Esophagus muscularis mucosa (tissue), 4 donors: Measurements from ENCODE around the gene PRPSAP1. TPM values are rescaled to one million over a fixed set of nuclear protein-coding genes. Genes with fewer than 3 reads are reported as not detected.

Source experiments
- DNase-seq: peaks from one replicate; pipeline ENCODE4 v3.0.0-alpha.2; 2017; ENCODE audit errors: extremely low spot score
- H3K27ac ChIP-seq, 4 donors: fragments of 200-600 bp; sonication (generic); replicated peaks in 1 of 4; 1 replicate in 3 of 4; 2 replicates in 1 of 4; pipeline ENCODE4 v1.5.1; 2016 to 2019; ENCODE audit warnings: mild to moderate bottlenecking in 1 of 4
- H3K27me3 ChIP-seq, 4 donors: fragments of 200-600 bp; sonication (generic); one replicate each; pipeline versions ENCODE4 v1.5.1 to v1.6.0; 2016 to 2019
- H3K36me3 ChIP-seq, 4 donors: fragments of 200-600 bp; sonication (generic); one replicate each; pipeline ENCODE4 v1.5.1; 2016 to 2019
- H3K4me1 ChIP-seq, 4 donors: fragments of 200-600 bp; sonication (generic); one replicate each; pipeline ENCODE4 v1.5.1; 2016 to 2019
- H3K4me3 ChIP-seq, 4 donors: fragments of 200-600 bp; sonication (generic); 1 replicate in 2 of 4; 2 replicates in 2 of 4; pipeline ENCODE4 v1.5.1; 2016 to 2019; ENCODE audit warnings: mild to moderate bottlenecking in 4 of 4, moderate library complexity in 1 of 4
- H3K9me3 ChIP-seq, 4 donors: fragments of 200-600 bp; sonication (generic); 1 replicate in 3 of 4; 2 replicates in 1 of 4; pipeline ENCODE4 v1.5.1; 2016 to 2019
- EP300 ChIP-seq: sonication (generic); formaldehyde crosslinking; IDR thresholded peaks from one replicate; pipeline ENCODE4 v1.6.1; 2017; ENCODE audit warnings: antibody characterized with exemption
- POLR2A ChIP-seq: fragments of 450-650 bp; IDR thresholded peaks from one replicate; pipeline ENCODE4 v1.6.1; 2017; ENCODE audit warnings: antibody characterized with exemption, moderate library complexity, mild to moderate bottlenecking, low read depth
- POLR2AphosphoS5 ChIP-seq, 2 donors: sonication (generic); formaldehyde crosslinking; IDR thresholded peaks; one replicate each; pipeline ENCODE4 v1.6.1; 2017; ENCODE audit warnings: antibody characterized with exemption in 2 of 2
- WGBS: methylation state at CpG from one replicate; pipeline ENCODE4 v1.1.5; 2018; 5-methylcytosine and 5-hydroxymethylcytosine counted together
- intact Hi-C: fragments of 100-400 bp; cut with DNase I; formaldehyde crosslinking; loops from one replicate; pipeline ENCODE4 v1.15.1; 2023
- total RNA-seq, 4 donors: library from RNA; depleted of rRNA; stranded (reverse); fragments of >200 nt; gene quantifications; one replicate each; pipeline versions ENCODE4 v1.1.0 to v1.2.1, GENCODE V29; 2016
- TF ChIP-seq, protein P1 (sequence below), 3 experiments: fragments of 200-600 bp in 2 of 3; fragments of 450-650 bp in 1 of 3; sonication (generic) in 2 of 3; IDR thresholded peaks; one replicate each; pipeline ENCODE4 v1.5.1; 2017 to 2019; ENCODE audit warnings: antibody characterized with exemption in 3 of 3, mild to moderate bottlenecking in 2 of 3, moderate library complexity in 1 of 3

The PRPSAP1 gene
- total RNA-seq, 4 donors from 2014 or later = 37.3 to 71.4 (median 50.4) TPM

DNA sequence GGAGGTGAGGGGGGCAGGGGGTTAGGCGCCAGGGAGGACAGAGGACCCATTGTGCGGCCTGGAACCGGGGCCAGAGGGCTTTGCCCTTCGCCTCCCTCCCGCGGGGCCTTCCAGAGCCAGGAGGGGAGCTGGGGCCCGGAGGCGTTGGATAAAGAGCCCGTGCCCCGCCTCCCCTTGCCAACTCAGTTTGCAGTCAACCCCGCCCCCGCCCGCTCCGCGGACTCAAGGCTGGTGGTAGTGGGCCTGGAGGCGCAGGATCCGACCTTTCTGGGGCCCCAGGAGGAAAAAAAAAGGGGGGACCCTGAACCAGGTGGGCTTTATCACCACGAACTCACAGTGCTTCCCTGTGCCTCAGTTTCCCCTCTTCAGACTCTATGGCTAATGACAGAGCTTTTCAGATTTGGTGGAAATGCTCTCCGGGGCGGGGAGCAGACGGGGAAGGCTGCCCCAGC is 28.7 kb upstream of the PRPSAP1 start:
- intact Hi-C loops = no loop called here
- TF ChIP-seq, protein P1, sequence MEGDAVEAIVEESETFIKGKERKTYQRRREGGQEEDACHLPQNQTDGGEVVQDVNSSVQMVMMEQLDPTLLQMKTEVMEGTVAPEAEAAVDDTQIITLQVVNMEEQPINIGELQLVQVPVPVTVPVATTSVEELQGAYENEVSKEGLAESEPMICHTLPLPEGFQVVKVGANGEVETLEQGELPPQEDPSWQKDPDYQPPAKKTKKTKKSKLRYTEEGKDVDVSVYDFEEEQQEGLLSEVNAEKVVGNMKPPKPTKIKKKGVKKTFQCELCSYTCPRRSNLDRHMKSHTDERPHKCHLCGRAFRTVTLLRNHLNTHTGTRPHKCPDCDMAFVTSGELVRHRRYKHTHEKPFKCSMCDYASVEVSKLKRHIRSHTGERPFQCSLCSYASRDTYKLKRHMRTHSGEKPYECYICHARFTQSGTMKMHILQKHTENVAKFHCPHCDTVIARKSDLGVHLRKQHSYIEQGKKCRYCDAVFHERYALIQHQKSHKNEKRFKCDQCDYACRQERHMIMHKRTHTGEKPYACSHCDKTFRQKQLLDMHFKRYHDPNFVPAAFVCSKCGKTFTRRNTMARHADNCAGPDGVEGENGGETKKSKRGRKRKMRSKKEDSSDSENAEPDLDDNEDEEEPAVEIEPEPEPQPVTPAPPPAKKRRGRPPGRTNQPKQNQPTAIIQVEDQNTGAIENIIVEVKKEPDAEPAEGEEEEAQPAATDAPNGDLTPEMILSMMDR (IDR thresholded peaks at IDR 0.05) = no peak
- TF ChIP-seq POLR2A = no peak
- TF ChIP-seq POLR2AphosphoS5 (IDR thresholded peaks at IDR 0.05) = no peak
- TF ChIP-seq EP300 = no peak
- Histone ChIP-seq H3K27me3 (peaks cover 0 to 51% (median 4%) of the 10 kb centered on the region in 4 donors), H3K9me3 (no peaks in the 10 kb centered on the region), H3K4me1 (peaks cover 23 to 61% (median 52%) of the 10 kb centered on the region in 4 donors), H3K27ac (peak overlapping the region; percentile 79 to 91 (median 84)), H3K36me3 (peaks cover 0 to 5% (median 0%) of the 10 kb centered on the region in 4 donors), H3K4me3 (peak overlapping the region; percentile 64 to 73 (median 68))
- DNase-seq = no peak
- WGBS = 45% methylated on average over 8 of the region's 21 CpGs

DNA sequence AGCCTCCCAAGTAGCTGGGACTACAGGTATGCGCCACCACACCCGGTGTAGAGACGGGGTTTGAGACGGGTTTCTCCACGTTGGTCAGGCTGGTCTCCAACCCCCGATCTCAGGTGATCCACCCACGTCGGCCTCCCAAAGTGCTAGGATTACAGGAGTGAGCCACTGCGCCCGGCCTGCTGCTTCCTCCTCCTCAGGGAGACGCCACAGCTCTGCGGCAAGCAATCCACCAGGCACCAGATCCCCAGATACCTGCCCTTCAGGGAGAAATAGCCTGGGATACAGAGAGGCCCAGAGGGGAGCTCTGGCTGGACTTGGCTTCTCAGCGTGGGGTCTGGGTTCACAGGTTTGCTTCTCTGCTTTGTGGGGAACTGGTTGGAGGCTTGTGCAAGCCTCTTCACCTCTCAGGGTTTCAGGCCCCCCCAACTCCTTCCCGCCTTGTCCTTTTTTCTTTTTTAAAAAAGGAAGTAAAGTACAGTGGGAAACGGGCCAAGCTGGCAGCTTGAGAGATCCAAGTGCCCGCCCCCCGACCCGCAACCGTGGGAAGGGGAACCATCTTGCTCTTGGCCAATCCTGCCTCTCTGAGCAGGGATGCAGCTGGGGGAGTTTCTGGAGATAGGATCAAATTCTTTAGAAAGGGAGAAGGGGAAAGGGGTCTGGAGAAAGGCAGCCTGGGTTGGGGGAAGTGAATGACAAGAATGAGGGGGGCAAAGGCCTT is 28.1 kb upstream of the PRPSAP1 start:
- intact Hi-C loops = no loop called here
- TF ChIP-seq, protein P1 (IDR thresholded peaks at IDR 0.05) = no peak
- TF ChIP-seq POLR2AphosphoS5 (IDR thresholded peaks at IDR 0.05) = no peak
- TF ChIP-seq EP300 = no peak
- TF ChIP-seq POLR2A = no peak
- Histone ChIP-seq H3K4me3 (peak overlapping the region; percentile 64 to 73 (median 68)), H3K4me1 (peaks cover 23 to 61% (median 55%) of the 10 kb centered on the region in 4 donors), H3K9me3 (no peaks in the 10 kb centered on the region), H3K27ac (peak overlapping the region in 3 of 4 donors; percentile 81 to 91 (median 88)), H3K36me3 (no peaks in the 10 kb centered on the region), H3K27me3 (peaks cover 0 to 51% (median 4%) of the 10 kb centered on the region in 4 donors)
- WGBS = 80% methylated on average over 15 of the region's 19 CpGs
- DNase-seq = no peak

DNA sequence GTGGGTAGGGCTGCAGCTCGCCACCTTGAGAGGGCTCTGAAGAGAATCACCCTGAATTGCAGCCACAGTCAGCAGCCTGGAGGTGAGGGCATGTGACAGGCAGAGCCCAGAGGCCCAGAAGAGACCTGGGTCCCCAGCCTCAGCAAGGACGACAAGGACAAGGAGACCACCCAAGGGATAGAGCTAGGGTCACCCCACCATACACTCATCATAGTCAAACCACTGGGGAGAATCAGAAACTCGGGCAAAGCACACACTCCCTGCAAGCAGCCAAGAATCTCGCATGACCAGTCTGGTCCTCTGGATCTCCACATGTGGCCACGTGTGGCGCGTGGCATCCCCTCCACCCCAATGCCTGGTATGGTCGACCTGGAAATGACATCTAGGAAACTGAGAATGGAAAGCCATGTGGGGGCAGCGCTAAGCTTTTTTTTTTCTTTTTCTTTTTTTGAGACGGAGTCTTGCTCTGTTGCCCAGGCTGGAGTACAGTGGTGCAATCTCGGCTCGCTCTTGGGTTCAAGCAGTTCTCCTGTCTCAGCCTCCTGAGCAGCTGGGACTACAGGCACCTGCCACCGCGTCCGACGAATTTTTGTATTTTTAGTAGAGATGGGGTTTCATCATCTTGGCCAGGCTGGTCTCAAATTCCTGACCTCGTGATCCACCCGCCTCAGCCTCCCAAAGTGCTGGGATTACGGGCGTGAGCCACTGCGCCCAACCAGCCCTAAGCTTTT is 26.1 kb upstream of the PRPSAP1 start:
- peaks cover 12 to 51% (median 44%) of the 10 kb centered on the region in 4 donors for H3K4me1 ChIP-seq
- peaks cover 0 to 42% (median 4%) of the 10 kb centered on the region in 4 donors for H3K27me3 ChIP-seq
- no peak for DNase-seq
- no peak for TF ChIP-seq POLR2A
- TF ChIP-seq EP300 = no peak
- TF ChIP-seq, protein P1 (IDR thresholded peaks at IDR 0.05) = no peak
- TF ChIP-seq POLR2AphosphoS5 (IDR thresholded peaks at IDR 0.05) = no peak
- intact Hi-C loops = no loop called here
- H3K36me3 ChIP-seq = no peaks in the 10 kb centered on the region
- WGBS = 93% methylated on average over 21 of the region's 21 CpGs
- no peak overlapping the region for H3K4me3 ChIP-seq
- H3K9me3 ChIP-seq = no peaks in the 10 kb centered on the region
- no peak overlapping the region for H3K27ac ChIP-seq

DNA sequence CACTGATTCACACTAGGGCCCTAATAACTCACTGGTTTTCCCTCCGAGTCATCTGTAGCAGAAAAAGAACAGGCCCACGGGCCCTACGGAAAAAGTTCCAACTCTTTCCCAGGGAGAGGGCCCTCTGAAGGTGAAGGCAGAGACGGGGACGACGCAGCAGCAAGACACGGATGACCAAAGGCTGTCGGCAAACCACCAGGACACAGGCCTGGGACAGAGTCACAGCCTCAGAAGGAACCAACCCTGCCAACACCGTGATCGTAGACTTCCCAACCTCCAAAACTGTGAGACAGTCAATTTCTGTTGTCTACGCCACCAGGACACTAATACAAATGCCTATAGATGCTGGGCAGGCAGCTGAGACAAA is 25.5 kb upstream of the PRPSAP1 start:
- Histone ChIP-seq H3K36me3 (no peaks in the 10 kb centered on the region), H3K9me3 (no peaks in the 10 kb centered on the region)

DNA sequence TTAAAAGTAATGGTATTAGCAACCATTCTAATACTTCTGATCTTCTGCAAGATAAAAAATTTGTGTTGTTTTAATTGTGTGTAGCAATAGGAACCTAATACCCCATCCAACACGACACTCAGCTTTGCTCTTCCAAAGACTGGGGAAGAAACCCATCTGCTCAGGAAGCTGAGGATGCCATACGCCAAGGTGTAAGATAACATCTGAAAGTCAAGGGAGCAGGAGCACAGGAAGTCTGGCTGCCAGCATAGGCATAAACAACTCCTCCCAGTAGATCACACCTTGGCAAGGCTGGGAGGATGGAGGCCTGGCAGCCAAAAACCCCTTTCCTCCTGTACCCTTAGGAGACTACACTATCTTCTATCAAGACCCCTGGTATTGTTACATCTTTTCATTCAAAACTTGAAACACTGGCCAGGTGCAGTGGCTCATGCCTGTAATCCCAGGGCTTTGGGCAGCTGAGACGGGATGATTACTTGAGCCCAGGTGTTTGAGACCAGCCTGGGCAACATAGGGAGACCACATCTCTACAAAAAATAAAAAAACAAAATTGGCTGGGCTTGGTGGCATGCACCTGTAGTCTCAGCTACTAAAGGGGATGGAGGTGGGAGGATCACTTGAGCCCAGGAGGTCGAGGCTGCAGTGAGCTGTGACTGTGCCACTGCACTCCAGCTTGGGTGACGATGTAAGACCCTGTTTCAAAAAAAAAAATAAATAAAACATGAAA is 25.0 kb upstream of the PRPSAP1 start:
- Histone ChIP-seq H3K27ac (no peak overlapping the region), H3K27me3 (peaks cover 0 to 34% (median 4%) of the 10 kb centered on the region in 4 donors), H3K9me3 (no peaks in the 10 kb centered on the region), H3K36me3 (no peaks in the 10 kb centered on the region), H3K4me1 (peaks cover 9 to 44% (median 33%) of the 10 kb centered on the region in 4 donors), H3K4me3 (no peak overlapping the region)
- DNase-seq = no peak
- intact Hi-C loops = no loop called here
- TF ChIP-seq POLR2A (no peak), EP300 (no peak), POLR2AphosphoS5 (IDR thresholded peaks at IDR 0.05) (no peak)
- TF ChIP-seq, protein P1 (IDR thresholded peaks at IDR 0.05) = no peak
- 90% methylated on average over 5 of the region's 5 CpGs for WGBS

More for the DNA sequence above, 25.5 kb upstream of the PRPSAP1 start:
- 93% methylated on average over 11 of the region's 11 CpGs for WGBS
- intact Hi-C loops = no loop called here
- Histone ChIP-seq H3K27me3 (peaks cover 0 to 38% (median 4%) of the 10 kb centered on the region in 4 donors), H3K4me3 (no peak overlapping the region), H3K4me1 (peaks cover 9 to 48% (median 39%) of the 10 kb centered on the region in 4 donors), H3K27ac (no peak overlapping the region)
- TF ChIP-seq POLR2A = no peak
- DNase-seq = no peak
